Type B pancreatic cell (in vitro differentiated cells): ENCODE results near the gene BANF1. TPM values are rescaled to one million over a fixed set of nuclear protein-coding genes. Genes with fewer than 3 reads are reported as not detected.

Experiments used
- DNase-seq: peaks from one replicate; pipeline ENCODE4 v3.0.0; 2021; ENCODE audit warnings: mixed read lengths; ENCODE audit not compliant: unreplicated experiment; ENCODE audit errors: extremely low spot score
- H3K27ac Mint-ChIP-seq: 2 replicates; pipeline ENCODE4 v1.8.0; 2021; ENCODE audit warnings: mild to moderate bottlenecking, mixed read lengths
- H3K27me3 Mint-ChIP-seq: 2 replicates; pipeline ENCODE4 v1.8.0; 2021; ENCODE audit warnings: mixed read lengths
- H3K36me3 Mint-ChIP-seq: 2 replicates; pipeline ENCODE4 v1.8.0; 2021; ENCODE audit warnings: mixed read lengths
- H3K4me1 Mint-ChIP-seq: one replicate; pipeline ENCODE4 v1.8.0; 2021; ENCODE audit warnings: mixed read lengths; ENCODE audit not compliant: unreplicated experiment
- H3K4me3 Mint-ChIP-seq: 2 replicates; pipeline ENCODE4 v1.8.0; 2021; ENCODE audit warnings: mild to moderate bottlenecking, mixed read lengths
- H3K9me3 Mint-ChIP-seq: 2 replicates; pipeline ENCODE4 v1.8.0; 2021; ENCODE audit warnings: mixed read lengths
- CTCF ChIP-seq: fragments of 200-600 bp; sonication (generic); conservative IDR thresholded peaks from 2 replicates; pipeline ENCODE4 v1.5.0; 2021; ENCODE audit warnings: antibody characterized with exemption, mild to moderate bottlenecking
- total RNA-seq: library from RNA; stranded (reverse); gene quantifications from 2 replicates; pipeline ENCODE4 v1.2.1, GENCODE V29; 2021; ENCODE audit warnings: low replicate concordance

The BANF1 gene
- total RNA-seq, 1 donor from 2014 or later: 266 TPM

DNA sequence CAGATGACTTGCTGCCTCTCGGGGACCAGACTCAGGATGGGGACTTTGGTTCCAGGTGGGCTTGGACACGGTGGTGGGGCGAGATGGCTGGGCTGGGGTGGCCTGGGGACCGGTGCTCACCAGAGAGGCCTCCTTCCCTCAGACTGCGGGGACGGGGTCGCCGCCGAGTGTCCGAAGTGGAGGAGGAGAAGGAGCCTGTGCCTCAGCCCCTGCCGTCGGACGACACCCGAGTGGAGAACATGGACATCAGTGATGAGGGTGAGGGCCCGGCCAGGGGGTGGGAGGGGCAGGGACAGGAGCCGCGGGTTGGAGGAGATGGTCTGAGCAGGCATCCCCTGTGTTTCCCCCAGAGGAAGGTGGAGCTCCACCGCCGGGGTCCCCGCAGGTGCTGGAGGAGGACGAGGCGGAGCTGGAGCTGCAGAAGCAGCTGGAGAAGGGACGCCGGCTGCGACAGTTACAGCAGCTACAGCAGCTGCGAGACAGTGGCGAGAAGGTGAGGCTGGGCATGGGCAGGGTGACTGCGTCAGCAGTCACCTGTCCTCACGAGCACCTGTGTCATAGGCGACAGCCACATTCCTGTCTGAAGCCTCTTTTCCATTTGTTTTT, 34.9 kb upstream of the BANF1 start:
- Mint-ChIP-seq H3K9me3 (no peaks in the 10 kb centered on the region), H3K36me3 (peaks cover 31% of the 10 kb centered on the region), H3K27ac (no peak overlapping the region), H3K4me3 (no peak overlapping the region), H3K27me3 (no peaks in the 10 kb centered on the region), H3K4me1 (peaks cover 9% of the 10 kb centered on the region)
- no peak for TF ChIP-seq CTCF
- DNase-seq: no peak

- no peak for TF ChIP-seq CTCF
- no peak for DNase-seq
- Mint-ChIP-seq H3K27ac (peak overlapping the region; percentile 76), H3K27me3 (no peaks in the 10 kb centered on the region), H3K9me3 (no peaks in the 10 kb centered on the region), H3K4me3 (no peak overlapping the region), H3K36me3 (peaks cover 36% of the 10 kb centered on the region), H3K4me1 (no peaks in the 10 kb centered on the region)
These were observed 33.5 kb upstream of the BANF1 start for GRCh38 chr11:65968600-65969482.

GRCh38 chr11:65972116-65972515, 30.2 kb upstream of the BANF1 start:
- no peak for DNase-seq
- Mint-ChIP-seq H3K27ac (no peak overlapping the region), H3K4me1 (no peaks in the 10 kb centered on the region), H3K36me3 (peaks cover 33% of the 10 kb centered on the region), H3K27me3 (no peaks in the 10 kb centered on the region), H3K9me3 (no peaks in the 10 kb centered on the region), H3K4me3 (no peak overlapping the region)
- TF ChIP-seq CTCF: no peak

GRCh38 chr11:65973439-65974110, 28.7 kb upstream of the BANF1 start:
- no peak for DNase-seq

GRCh38 chr11:65975771-65976170, 26.5 kb upstream of the BANF1 start:
- Mint-ChIP-seq H3K36me3 (peaks cover 18% of the 10 kb centered on the region), H3K4me1 (no peaks in the 10 kb centered on the region), H3K9me3 (no peaks in the 10 kb centered on the region), H3K27ac (no peak overlapping the region), H3K4me3 (no peak overlapping the region), H3K27me3 (no peaks in the 10 kb centered on the region)
- DNase-seq: no peak
- no peak for TF ChIP-seq CTCF

More at GRCh38 chr11:65973439-65974110, 28.7 kb upstream of the BANF1 start:
- TF ChIP-seq CTCF: no peak
- H3K4me1 Mint-ChIP-seq: no peaks in the 10 kb centered on the region
- peaks cover 29% of the 10 kb centered on the region for H3K36me3 Mint-ChIP-seq
- no peak overlapping the region for H3K27ac Mint-ChIP-seq
- no peaks in the 10 kb centered on the region for H3K9me3 Mint-ChIP-seq
- no peak overlapping the region for H3K4me3 Mint-ChIP-seq
- H3K27me3 Mint-ChIP-seq: no peaks in the 10 kb centered on the region
